GM10847 (cell line): ENCODE results near the gene SH2D7.

Experiments used
- POLR2A ChIP-seq: IDR thresholded peaks from 2 replicates; pipeline ENCODE4 v1.6.1; 2011; ENCODE audit not compliant: insufficient read length; ENCODE audit errors: extremely low read depth

The SH2D7 gene

DNA sequence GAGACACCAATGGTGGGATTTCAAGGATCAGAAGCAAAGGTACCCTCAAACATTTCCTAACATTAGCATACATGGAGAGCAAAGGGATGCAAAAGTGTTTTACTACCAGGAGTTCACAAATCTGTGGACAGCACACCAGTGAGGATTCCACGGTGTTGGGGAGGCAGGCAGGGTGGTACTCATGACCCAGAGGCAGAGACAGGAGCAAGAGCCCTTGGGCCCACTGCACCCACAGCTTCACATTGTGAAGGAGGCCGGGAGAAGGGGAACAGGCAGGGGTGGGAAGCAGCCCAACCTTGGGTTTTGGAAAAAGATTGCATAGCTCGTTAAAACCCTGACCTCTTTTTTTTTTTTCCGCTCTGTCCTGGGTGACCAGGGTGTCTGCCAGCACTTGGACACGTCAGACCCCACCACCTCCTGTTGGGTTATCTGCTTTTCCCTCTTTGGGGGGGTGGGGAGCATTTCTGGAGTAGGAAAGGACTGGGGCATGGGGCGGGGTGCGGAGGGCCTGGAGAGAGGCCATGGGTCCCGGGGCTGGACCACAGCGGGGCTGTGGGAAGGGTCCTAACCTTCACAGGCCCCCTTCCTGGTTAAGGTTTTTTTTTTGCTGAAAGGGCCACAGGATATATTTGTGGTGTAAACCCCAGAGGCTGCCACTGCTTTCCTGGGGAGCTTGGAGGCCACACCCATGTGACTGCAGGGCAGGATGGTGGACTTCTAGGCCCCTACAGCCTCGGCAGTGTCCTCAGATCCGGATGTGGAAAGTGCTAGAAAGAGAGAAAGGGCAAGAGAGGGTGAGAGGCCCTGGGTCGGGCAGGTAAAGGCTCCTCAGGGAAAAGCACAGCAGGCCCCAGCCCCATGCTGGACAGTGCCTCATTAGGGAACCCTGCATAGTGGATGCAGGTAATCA, 12.5 kb downstream of the SH2D7 start:
- TF ChIP-seq POLR2A: no peak

DNA sequence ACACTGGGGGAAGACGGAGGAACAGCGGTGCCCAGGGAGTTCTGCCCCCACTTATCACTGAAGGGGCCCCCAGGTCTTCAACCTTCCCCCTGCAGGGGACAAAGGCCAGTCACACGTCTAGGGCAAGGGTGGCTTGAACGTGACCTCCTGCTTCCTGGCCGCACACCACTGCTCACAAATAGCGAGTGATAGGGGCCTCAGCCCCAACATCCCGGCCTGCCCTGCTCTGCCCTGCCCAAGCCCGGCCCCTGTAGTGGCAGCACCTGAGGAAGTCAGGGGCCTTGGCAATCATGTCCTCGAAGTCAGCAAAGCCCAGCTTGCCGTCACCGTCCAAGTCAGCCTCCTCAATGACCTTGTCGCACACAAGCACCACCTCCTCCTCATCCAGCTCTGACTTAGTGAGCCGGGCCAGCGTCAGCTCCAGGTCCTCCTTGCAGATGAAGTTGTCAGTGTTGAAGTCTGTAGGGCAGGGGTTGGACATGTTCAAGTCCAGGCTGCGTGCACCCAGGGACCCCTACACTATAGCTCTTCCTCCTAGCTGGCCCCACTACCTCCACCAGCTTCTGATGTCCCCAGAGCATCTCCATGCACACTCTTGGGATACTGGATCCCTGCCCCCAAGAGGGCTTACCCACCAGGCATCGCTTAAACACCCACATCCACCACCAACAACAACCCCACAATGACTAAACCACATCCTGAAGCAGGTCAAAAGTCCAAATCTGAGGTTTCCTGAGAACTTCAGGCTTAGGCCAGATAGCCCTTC, 13.3 kb downstream of the SH2D7 start:
- TF ChIP-seq POLR2A: no peak

- no peak for TF ChIP-seq POLR2A
Measured at GRCh38 chr15:78107471-78107870, 15.1 kb downstream of the SH2D7 start.

- no peak for TF ChIP-seq POLR2A
Measured at GRCh38 chr15:78108300-78109084, 16.1 kb downstream of the SH2D7 start.

DNA sequence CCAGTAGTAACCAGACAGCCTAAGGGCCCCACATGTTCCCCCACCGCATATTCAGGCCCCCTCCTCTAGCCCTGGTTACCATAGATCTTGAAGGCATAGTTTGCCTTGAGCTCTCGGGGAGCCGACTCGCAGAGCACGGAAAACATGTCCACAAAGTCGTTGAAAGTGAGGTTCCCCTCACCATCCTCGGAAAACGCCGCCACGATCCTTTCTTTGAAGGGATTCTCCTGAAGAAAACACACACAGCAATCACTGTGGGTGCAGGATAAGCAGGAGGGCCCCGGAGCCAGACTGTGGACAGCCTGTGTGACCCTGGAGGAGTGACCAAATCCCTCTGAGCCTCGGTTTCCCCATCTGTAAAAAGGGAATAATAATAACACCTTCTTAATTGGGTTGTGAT, 16.8 kb downstream of the SH2D7 start:
- no peak for TF ChIP-seq POLR2A

GRCh38 chr15:78110096-78110495, 17.7 kb downstream of the SH2D7 start:
- TF ChIP-seq POLR2A: no peak

GRCh38 chr15:78110916-78111475, 18.6 kb downstream of the SH2D7 start:
- no peak for TF ChIP-seq POLR2A

- no peak for TF ChIP-seq POLR2A
Measured at GRCh38 chr15:78111788-78112187, 19.4 kb downstream of the SH2D7 start.

DNA sequence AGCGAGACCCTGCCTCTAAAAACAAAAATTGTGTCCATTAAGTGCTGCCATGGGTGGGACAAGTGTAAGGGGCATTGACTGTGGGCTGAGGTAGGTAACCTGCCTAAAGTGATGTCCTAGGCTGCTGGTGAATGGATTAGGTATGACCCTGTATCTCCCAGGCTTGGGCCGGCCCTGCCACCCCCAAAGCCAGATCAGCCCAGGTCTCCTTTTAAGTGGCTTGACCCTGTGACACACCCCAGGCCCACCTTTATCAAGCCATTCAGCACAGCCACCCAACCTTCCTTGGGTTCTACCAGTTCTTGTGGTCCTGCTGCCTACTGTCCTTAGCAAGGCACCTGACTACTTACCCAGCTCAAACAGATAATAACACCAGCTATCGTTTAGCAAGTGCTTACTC, 20.2 kb downstream of the SH2D7 start:
- no peak for TF ChIP-seq POLR2A

GRCh38 chr15:78120523-78120922, 28.2 kb downstream of the SH2D7 start:
- TF ChIP-seq POLR2A: no peak

DNA sequence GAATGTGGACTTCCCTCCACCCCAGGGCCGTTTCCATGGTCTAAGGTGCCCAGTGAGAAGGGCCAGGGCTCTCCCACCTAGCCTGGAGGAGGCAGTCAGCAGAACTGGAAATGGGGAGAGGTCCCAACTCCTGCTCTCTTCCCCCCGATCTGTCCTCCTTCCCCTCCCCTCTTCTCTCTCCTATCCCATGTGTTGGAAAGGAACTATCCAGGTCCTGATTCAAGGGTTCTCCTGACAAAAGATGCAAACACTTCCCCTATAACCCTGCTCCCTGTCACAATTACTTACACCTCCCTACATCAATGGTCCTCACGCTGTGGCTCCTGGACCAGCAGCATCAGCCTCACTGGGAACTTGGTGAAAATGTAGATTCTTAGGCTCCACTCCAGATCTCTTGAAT, 32.9 kb downstream of the SH2D7 start:
- TF ChIP-seq POLR2A: no peak

- TF ChIP-seq POLR2A: no peak
Measured at GRCh38 chr15:78127882-78128281, 35.5 kb downstream of the SH2D7 start.

DNA sequence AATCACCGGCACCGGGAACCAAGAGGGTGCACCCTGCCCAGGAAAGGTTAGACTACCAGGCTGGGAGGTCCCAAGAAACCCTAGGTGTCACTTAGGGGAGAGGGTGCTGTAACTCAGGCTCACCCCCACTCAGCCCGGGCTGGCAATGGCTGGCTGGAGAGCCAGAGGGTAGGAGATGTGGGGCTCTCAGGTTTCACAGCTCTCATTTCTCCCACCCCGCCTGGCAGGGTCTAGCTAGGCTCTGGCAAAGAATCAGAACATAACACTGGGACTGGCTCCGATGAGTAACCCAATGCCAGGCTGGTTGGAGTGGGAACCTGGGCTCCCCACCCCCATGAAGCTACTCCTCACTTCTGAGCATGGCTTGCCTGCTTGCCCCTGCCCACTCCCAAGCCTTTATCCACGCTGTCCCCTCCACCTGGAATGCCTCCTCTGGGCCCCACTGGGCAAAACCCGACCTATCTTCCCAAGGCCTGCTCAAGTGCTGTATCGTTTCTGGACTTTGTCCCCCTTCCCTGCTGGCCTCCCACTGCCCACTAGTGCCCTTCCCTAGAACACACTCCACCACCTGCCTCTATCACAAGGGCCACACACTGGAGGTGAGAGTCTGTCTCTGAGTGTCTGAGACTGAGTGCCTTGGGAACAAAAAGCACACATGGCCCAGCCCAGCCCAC, 36.9 kb downstream of the SH2D7 start:
- no peak for TF ChIP-seq POLR2A

GRCh38 chr15:78129751-78130287, 37.5 kb downstream of the SH2D7 start:
- TF ChIP-seq POLR2A: no peak
